ENCODE measurements around the gene ETS1.

DNA sequence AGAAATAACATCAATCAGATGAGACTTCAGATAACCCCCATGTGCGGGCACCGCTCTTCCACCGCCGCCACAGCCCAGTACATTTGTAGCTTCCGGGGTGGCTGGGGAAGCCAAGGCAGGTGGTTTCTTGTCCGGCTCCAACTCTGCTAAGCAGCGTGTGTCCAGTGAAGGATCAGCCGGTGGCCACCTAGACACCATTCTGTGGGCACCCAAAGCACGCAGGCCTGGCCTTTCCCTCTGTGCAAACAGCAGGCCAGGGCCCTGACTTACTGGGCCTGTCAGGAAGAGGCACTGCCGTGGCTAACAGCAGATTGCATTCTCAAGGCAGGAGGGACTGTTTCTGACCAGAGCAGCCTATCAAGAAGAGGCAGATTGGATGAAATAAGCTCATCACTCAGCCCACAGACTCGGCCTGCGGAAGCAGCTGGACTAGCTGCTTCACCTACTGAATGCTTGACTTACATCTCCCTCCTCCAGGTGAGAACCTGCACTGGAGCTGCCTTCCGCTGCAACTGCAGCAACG is 74.8 kb downstream of the ETS1 start:
- no peak for TF ChIP-seq POLR2A (IDR thresholded peaks at IDR 0.05)
- TF ChIP-seq, protein P1, sequence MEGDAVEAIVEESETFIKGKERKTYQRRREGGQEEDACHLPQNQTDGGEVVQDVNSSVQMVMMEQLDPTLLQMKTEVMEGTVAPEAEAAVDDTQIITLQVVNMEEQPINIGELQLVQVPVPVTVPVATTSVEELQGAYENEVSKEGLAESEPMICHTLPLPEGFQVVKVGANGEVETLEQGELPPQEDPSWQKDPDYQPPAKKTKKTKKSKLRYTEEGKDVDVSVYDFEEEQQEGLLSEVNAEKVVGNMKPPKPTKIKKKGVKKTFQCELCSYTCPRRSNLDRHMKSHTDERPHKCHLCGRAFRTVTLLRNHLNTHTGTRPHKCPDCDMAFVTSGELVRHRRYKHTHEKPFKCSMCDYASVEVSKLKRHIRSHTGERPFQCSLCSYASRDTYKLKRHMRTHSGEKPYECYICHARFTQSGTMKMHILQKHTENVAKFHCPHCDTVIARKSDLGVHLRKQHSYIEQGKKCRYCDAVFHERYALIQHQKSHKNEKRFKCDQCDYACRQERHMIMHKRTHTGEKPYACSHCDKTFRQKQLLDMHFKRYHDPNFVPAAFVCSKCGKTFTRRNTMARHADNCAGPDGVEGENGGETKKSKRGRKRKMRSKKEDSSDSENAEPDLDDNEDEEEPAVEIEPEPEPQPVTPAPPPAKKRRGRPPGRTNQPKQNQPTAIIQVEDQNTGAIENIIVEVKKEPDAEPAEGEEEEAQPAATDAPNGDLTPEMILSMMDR (IDR thresholded peaks at IDR 0.05), result no peak

Measured in prostate gland (tissue), 2 donors.